OCI-M1 (cell line): ENCODE results near the gene AMIGO3.
"Not testable (repeated sequence)": the region's sequence is repeated elsewhere in the genome, so short reads cannot be mapped to it uniquely, and the experiment has no call there.

Experiments used
- DNase-seq: peaks from one replicate; lab custom pipeline; 2025; lab: John Stamatoyannopoulos, UW

The AMIGO3 gene

GRCh38 chr3:49719214-49719884 is at the start of gene AMIGO3:
TSS of gene AMIGO3 (minus strand) at chr3:49719684. CDS start at chr3:49719465, 219 bp downstream.
- DNase-seq: peak; percentile 85

- no peak for DNase-seq
Observed at GRCh38 chr3:49763981-49764380, 44.5 kb upstream of the AMIGO3 start.

GRCh38 chr3:49761661-49762060 is 42.2 kb upstream of the AMIGO3 start:
- DNase-seq: no peak

- DNase-seq: no peak
Observed at GRCh38 chr3:49759226-49759625, 39.7 kb upstream of the AMIGO3 start.

- no peak for DNase-seq
Observed at GRCh38 chr3:49757197-49757596, 37.7 kb upstream of the AMIGO3 start.

- no peak for DNase-seq
Observed at GRCh38 chr3:49756036-49756435, 36.6 kb upstream of the AMIGO3 start.

GRCh38 chr3:49754536-49754935 is 35.1 kb upstream of the AMIGO3 start:
- DNase-seq: no peak

- DNase-seq: no peak
Observed at GRCh38 chr3:49751501-49751900, 32.0 kb upstream of the AMIGO3 start.

- no peak for DNase-seq
Observed at GRCh38 chr3:49750056-49750455, 30.6 kb upstream of the AMIGO3 start.

GRCh38 chr3:49748874-49749273 is 29.4 kb upstream of the AMIGO3 start:
- DNase-seq: not testable (repeated sequence)

- DNase-seq: no peak
Observed at GRCh38 chr3:49747792-49748480, 28.5 kb upstream of the AMIGO3 start.

GRCh38 chr3:49745986-49746385 is 26.5 kb upstream of the AMIGO3 start:
- no peak for DNase-seq

GRCh38 chr3:49740427-49740826 is 20.9 kb upstream of the AMIGO3 start:
- DNase-seq: no peak

GRCh38 chr3:49738067-49738713 is 18.7 kb upstream of the AMIGO3 start:
- DNase-seq: no peak

- DNase-seq: no peak
Observed at GRCh38 chr3:49734752-49735151, 15.3 kb upstream of the AMIGO3 start.

GRCh38 chr3:49733551-49733950 is 14.1 kb upstream of the AMIGO3 start:
- DNase-seq: no peak

GRCh38 chr3:49732597-49732996 is 13.1 kb upstream of the AMIGO3 start:
- no peak for DNase-seq

GRCh38 chr3:49729966-49730609 is 10.6 kb upstream of the AMIGO3 start:
- no peak for DNase-seq

GRCh38 chr3:49727924-49728361 is 8.5 kb upstream of the AMIGO3 start:
- no peak for DNase-seq

- DNase-seq: no peak
Observed at GRCh38 chr3:49727154-49727923, 7.9 kb upstream of the AMIGO3 start.

- no peak for DNase-seq
Observed at GRCh38 chr3:49725906-49726681, 6.6 kb upstream of the AMIGO3 start.
